RWPE1 (cell line): ENCODE measurements around the gene DUSP19.

Source experiments
- CTCF ChIA-PET: fragments of 350-600 bp; sonication (Branson Sonifier 250); formaldehyde crosslinking; extraction: SDS; loops from one replicate; lab custom pipeline; 2021; lab: Yijun Ruan, JAX
- POLR2A ChIA-PET: fragments of 400-600 bp; formaldehyde crosslinking; extraction: SDS; loops from one replicate; lab custom pipeline; 2020; ENCODE audit warnings: antibody characterized with exemption; ENCODE audit not compliant: low non-redundant PET; lab: Yijun Ruan, JAX
- DNase-seq: peaks from one replicate; pipeline ENCODE4 v3.0.0; 2012; ENCODE audit warnings: low spot score
- H3K27ac ChIP-seq: fragments of 450-650 bp; 2 replicates; pipeline ENCODE4 v1.5.1; 2017
- CTCF ChIP-seq: fragments of 450-650 bp; conservative IDR thresholded peaks from 2 replicates; pipeline ENCODE4 v1.5.1; 2017; ENCODE audit warnings: low read depth, mild to moderate bottlenecking

The DUSP19 gene

GRCh38 chr2:183088061-183088460 lies 9.5 kb downstream of the DUSP19 start:
- H3K27ac ChIP-seq: no peak overlapping the region
- DNase-seq: no peak
- ChIA-PET POLR2A (no interaction called here), CTCF (no interaction called here)
- TF ChIP-seq CTCF: no peak

GRCh38 chr2:183089192-183089851 lies 10.8 kb downstream of the DUSP19 start:
- no peak for TF ChIP-seq CTCF
- no peak for DNase-seq
- ChIA-PET POLR2A (no interaction called here), CTCF (no interaction called here)
- no peak overlapping the region for H3K27ac ChIP-seq

GRCh38 chr2:183091318-183091953 lies 12.9 kb downstream of the DUSP19 start:
- CTCF ChIA-PET: no interaction called here
- no peak for DNase-seq
- no peak overlapping the region for H3K27ac ChIP-seq
- POLR2A ChIA-PET: no interaction called here
- TF ChIP-seq CTCF: no peak

- no peak for TF ChIP-seq CTCF
- no peak overlapping the region for H3K27ac ChIP-seq
- POLR2A ChIA-PET: no interaction called here
- CTCF ChIA-PET: no interaction called here
- no peak for DNase-seq
Measured at GRCh38 chr2:183091954-183092345, 13.4 kb downstream of the DUSP19 start.

- ChIA-PET POLR2A (no interaction called here), CTCF (interaction anchor here (0.6 to 0.7 kb wide), 2 partner anchors 42 to 1578 kb away, joined by 3 to 8 read pairs; no protein-coding TSS in a partner anchor)
- TF ChIP-seq CTCF: no peak
- no peak overlapping the region for H3K27ac ChIP-seq
- DNase-seq: peak; percentile 34
Measured at GRCh38 chr2:183093857-183094657, 15.5 kb downstream of the DUSP19 start.

- TF ChIP-seq CTCF: no peak
- ChIA-PET POLR2A (no interaction called here), CTCF (no interaction called here)
- H3K27ac ChIP-seq: no peak overlapping the region
- DNase-seq: no peak
Measured at GRCh38 chr2:183105402-183106134, 27.0 kb downstream of the DUSP19 start.
